GM19043 (cell line): ENCODE measurements around the gene PRR22.

Experiments
- ATAC-seq: cut with Tn5 transposase; IDR thresholded peaks from one replicate; pipeline ENCODE4 v1.9.1; 2021; ENCODE audit warnings: low read depth; ENCODE audit not compliant: unreplicated experiment

Gene PRR22

GRCh38 chr19:5784581-5785147, at the start of gene PRR22:
PRR22 (minus strand) TSS chr19:5784746; CDS start chr19:5784660, 86 bp downstream.
- ATAC-seq, result no peak

- ATAC-seq, result no peak
Observed at GRCh38 chr19:5832527-5833216, 48.1 kb upstream of the PRR22 start.

- ATAC-seq, result no peak
Observed at GRCh38 chr19:5832061-5832460, 47.5 kb upstream of the PRR22 start.

- ATAC-seq, result no peak
Observed at GRCh38 chr19:5831159-5831558, 46.6 kb upstream of the PRR22 start.

- no peak for ATAC-seq
Observed at GRCh38 chr19:5829567-5830310, 45.2 kb upstream of the PRR22 start.

- no peak for ATAC-seq
Observed at GRCh38 chr19:5828661-5829566, 44.4 kb upstream of the PRR22 start.

- ATAC-seq, result no peak
Observed at GRCh38 chr19:5827891-5828660, 43.5 kb upstream of the PRR22 start.

GRCh38 chr19:5827342-5827890, 42.9 kb upstream of the PRR22 start:
- ATAC-seq, result no peak

GRCh38 chr19:5826531-5827341, 42.2 kb upstream of the PRR22 start:
- no peak for ATAC-seq

GRCh38 chr19:5825178-5825577, 40.6 kb upstream of the PRR22 start:
- no peak for ATAC-seq

GRCh38 chr19:5824751-5825150, 40.2 kb upstream of the PRR22 start:
- ATAC-seq, result no peak

GRCh38 chr19:5823579-5824281, 39.2 kb upstream of the PRR22 start:
- ATAC-seq, result no peak

- ATAC-seq, result no peak
Observed at GRCh38 chr19:5822181-5822844, 37.8 kb upstream of the PRR22 start.

GRCh38 chr19:5821521-5822180, 37.1 kb upstream of the PRR22 start:
- no peak for ATAC-seq

GRCh38 chr19:5820785-5821184, 36.2 kb upstream of the PRR22 start:
- ATAC-seq, result no peak

GRCh38 chr19:5818594-5818993, 34.0 kb upstream of the PRR22 start:
- ATAC-seq, result no peak

- ATAC-seq, result no peak
Observed at GRCh38 chr19:5817218-5817617, 32.7 kb upstream of the PRR22 start.
